Nephron (organoid): ENCODE data around the gene IAH1.
A peak's percentile ranks its signal among the peaks of the same experiment; 100 is the strongest.

Source experiments
- H3K27ac Mint-ChIP-seq, 3 experiments: 2 replicates each; pipeline ENCODE4 v1.8.0; 2020; ENCODE audit warnings: mixed read lengths in 3 of 3, mild to moderate bottlenecking in 2 of 3, moderate library complexity in 1 of 3
- H3K27me3 Mint-ChIP-seq: 2 replicates; pipeline ENCODE4 v1.8.0; 2021; ENCODE audit warnings: low read depth, mild to moderate bottlenecking, moderate library complexity, mixed read lengths
- H3K36me3 Mint-ChIP-seq: 2 replicates; pipeline ENCODE4 v1.8.0; 2020; ENCODE audit warnings: low read depth, mixed read lengths
- H3K4me1 Mint-ChIP-seq: 2 replicates; pipeline ENCODE4 v1.8.0; 2020; ENCODE audit warnings: mixed read lengths
- H3K4me3 Mint-ChIP-seq, 3 experiments: 2 replicates each; pipeline ENCODE4 v1.8.0; 2020; ENCODE audit warnings: mild to moderate bottlenecking in 3 of 3, mixed read lengths in 3 of 3, moderate library complexity in 2 of 3
- H3K9me3 Mint-ChIP-seq: 2 replicates; pipeline ENCODE4 v1.8.0; 2020; ENCODE audit warnings: mixed read lengths
- CTCF ChIP-seq, 3 experiments: fragments of 200-600 bp; sonication (generic); IDR thresholded peaks; one replicate each; pipeline ENCODE4 v1.5.0; 2021; ENCODE audit warnings: antibody characterized with exemption in 3 of 3; ENCODE audit not compliant: unreplicated experiment in 3 of 3

IAH1 gene

GRCh38 chr2:9440058-9440727 is 34.2 kb upstream of the IAH1 start:
- Mint-ChIP-seq H3K36me3 (peaks cover 62% of the 10 kb centered on the region), H3K27ac (peak overlapping the region in 1 of 3 experiments; percentile 14), H3K9me3 (no peaks in the 10 kb centered on the region), H3K27me3 (no peaks in the 10 kb centered on the region), H3K4me1 (peaks cover 8% of the 10 kb centered on the region), H3K4me3 (no peak overlapping the region)
- no peak for TF ChIP-seq CTCF (IDR thresholded peaks at IDR 0.05; ENCODE audit: unreplicated experiment in 3 of 3)

GRCh38 chr2:9441556-9441955 is 32.8 kb upstream of the IAH1 start:
- Mint-ChIP-seq H3K36me3 (peaks cover 63% of the 10 kb centered on the region), H3K4me1 (peaks cover 8% of the 10 kb centered on the region), H3K27ac (peak overlapping the region in 2 of 3 experiments; percentile 79 to 88), H3K4me3 (no peak overlapping the region), H3K9me3 (no peaks in the 10 kb centered on the region), H3K27me3 (no peaks in the 10 kb centered on the region)
- no peak for TF ChIP-seq CTCF (IDR thresholded peaks at IDR 0.05; ENCODE audit: unreplicated experiment in 3 of 3)

- Mint-ChIP-seq H3K27me3 (no peaks in the 10 kb centered on the region), H3K9me3 (no peaks in the 10 kb centered on the region), H3K27ac (no peak overlapping the region), H3K4me1 (peaks cover 8% of the 10 kb centered on the region), H3K36me3 (peaks cover 59% of the 10 kb centered on the region), H3K4me3 (no peak overlapping the region)
- no peak for TF ChIP-seq CTCF (IDR thresholded peaks at IDR 0.05; ENCODE audit: unreplicated experiment in 3 of 3)
Observed at GRCh38 chr2:9443526-9443925, 30.8 kb upstream of the IAH1 start.

GRCh38 chr2:9445089-9445488 is 29.3 kb upstream of the IAH1 start:
- Mint-ChIP-seq H3K4me1 (peaks cover 8% of the 10 kb centered on the region), H3K27ac (peak overlapping the region in 1 of 3 experiments; percentile 29), H3K27me3 (no peaks in the 10 kb centered on the region), H3K36me3 (peaks cover 55% of the 10 kb centered on the region), H3K4me3 (no peak overlapping the region), H3K9me3 (no peaks in the 10 kb centered on the region)
- no peak for TF ChIP-seq CTCF (IDR thresholded peaks at IDR 0.05; ENCODE audit: unreplicated experiment in 3 of 3)

GRCh38 chr2:9451231-9451630 is 23.1 kb upstream of the IAH1 start:
- H3K36me3 Mint-ChIP-seq = peaks cover 49% of the 10 kb centered on the region
- no peaks in the 10 kb centered on the region for H3K4me1 Mint-ChIP-seq
- H3K27me3 Mint-ChIP-seq = no peaks in the 10 kb centered on the region
- H3K4me3 Mint-ChIP-seq = no peak overlapping the region
- H3K9me3 Mint-ChIP-seq = no peaks in the 10 kb centered on the region
- TF ChIP-seq CTCF (IDR thresholded peaks at IDR 0.05; ENCODE audit: unreplicated experiment in 3 of 3) = no peak
- H3K27ac Mint-ChIP-seq = no peak overlapping the region

GRCh38 chr2:9460441-9461017 is 13.8 kb upstream of the IAH1 start:
- no peak for TF ChIP-seq CTCF (IDR thresholded peaks at IDR 0.05; ENCODE audit: unreplicated experiment in 3 of 3)
- H3K4me3 Mint-ChIP-seq = no peak overlapping the region
- peaks cover 50% of the 10 kb centered on the region for H3K36me3 Mint-ChIP-seq
- no peaks in the 10 kb centered on the region for H3K27me3 Mint-ChIP-seq
- no peak overlapping the region for H3K27ac Mint-ChIP-seq
- H3K4me1 Mint-ChIP-seq = no peaks in the 10 kb centered on the region
- no peaks in the 10 kb centered on the region for H3K9me3 Mint-ChIP-seq
